Right forelimb (tissue), 1 donor: ENCODE measurements around the gene CELA3B.
A peak's percentile ranks its signal among the peaks of the same experiment; 100 is the strongest.
"Not testable (repeated sequence)": the region's sequence is repeated elsewhere in the genome, so short reads cannot be mapped to it uniquely, and the experiment has no call there.

Experiments used
- DNase-seq: peaks from one replicate; pipeline ENCODE4 v3.0.0-alpha.2; 2018

Gene CELA3B

DNA sequence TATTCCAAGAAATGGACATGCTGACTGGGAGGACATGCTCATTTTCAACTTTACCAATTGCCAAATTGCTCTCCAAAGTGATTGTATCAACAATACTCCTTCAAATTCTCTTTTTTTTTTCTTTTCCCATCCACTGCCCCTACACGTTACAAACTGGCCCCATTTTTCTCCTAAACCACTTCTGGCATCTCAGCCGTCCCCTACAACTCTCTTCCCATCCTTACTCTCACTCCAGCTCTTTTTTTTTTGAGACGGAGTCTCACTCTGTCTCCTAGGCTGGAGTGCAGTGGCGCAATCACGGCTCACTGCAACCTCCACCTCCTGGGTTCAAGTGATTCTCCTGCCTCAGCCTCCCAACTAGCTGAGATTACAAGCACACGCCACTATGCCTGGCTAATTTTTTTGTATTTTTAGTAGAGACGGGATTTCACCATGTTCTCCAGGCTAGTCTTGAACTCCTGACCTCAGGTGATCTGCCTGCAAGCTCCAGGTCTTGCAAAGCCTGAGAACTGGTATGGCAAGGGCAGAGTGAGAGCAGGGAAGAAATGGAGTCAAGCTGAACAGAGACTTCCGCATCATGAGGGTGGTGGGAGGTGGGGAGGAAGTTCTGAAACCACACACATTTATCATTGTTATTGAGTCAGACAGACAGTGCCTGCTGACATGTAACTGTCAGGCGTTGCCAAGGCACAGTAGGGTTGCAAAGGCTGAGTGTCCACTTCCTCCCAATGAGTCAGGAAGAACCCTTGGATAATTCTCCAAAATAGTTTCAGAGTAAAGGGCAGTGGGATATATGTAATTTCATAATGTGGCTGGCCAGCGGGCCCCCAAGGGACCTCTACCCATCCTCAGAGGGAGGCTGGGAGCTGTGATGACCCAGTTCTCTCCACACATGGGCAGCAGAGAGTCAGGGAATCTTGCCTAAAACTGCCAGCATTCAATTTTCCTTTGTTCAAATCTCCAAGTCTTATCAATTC lies 42.0 kb downstream of the CELA3B start:
- peak; percentile 42 for DNase-seq

GRCh38 chr1:22021061-22021460 lies 44.2 kb downstream of the CELA3B start:
- DNase-seq = no peak

DNA sequence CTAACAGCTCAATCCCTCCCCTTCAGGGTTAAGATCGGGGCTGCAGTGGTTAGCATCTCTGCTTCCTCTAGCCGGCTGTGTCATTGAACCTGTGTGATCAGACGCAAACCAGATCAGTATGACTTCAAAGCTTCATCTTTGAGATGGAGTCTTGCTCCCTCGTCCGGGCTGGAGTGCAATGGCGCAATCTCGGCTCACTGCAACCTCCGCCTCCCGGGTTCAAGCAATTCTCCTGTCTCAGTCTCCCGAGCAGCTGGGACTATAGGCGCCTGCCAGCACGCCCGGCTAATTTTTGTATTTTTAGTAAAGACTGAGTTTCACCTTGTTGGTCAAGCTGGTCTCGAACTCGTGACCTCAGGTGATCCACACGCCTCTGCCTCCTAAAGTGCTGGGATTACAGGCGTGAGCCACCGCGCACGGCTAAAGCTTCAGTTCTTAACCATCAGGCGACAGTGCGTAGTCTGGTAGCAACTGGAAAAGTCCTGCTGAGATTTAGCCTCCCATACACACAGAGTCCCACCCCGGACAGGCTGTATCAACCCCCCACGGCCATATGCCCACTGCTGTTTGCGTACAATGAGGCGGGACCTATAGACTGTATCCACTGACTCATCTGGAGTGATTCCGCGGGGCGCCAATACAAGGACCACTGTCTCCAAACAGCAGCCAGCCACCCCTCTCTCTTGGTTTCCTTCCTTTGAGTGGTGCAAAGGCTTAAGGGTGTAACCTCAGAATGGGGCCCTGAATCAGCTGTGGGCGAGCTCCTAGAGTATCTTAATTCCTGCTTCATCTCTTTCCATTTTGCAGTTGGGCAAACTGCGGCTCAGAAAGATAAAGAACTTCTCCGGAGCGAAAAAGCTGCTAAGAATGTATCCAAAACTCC lies 47.9 kb downstream of the CELA3B start:
- DNase-seq = peak; percentile 79

DNA sequence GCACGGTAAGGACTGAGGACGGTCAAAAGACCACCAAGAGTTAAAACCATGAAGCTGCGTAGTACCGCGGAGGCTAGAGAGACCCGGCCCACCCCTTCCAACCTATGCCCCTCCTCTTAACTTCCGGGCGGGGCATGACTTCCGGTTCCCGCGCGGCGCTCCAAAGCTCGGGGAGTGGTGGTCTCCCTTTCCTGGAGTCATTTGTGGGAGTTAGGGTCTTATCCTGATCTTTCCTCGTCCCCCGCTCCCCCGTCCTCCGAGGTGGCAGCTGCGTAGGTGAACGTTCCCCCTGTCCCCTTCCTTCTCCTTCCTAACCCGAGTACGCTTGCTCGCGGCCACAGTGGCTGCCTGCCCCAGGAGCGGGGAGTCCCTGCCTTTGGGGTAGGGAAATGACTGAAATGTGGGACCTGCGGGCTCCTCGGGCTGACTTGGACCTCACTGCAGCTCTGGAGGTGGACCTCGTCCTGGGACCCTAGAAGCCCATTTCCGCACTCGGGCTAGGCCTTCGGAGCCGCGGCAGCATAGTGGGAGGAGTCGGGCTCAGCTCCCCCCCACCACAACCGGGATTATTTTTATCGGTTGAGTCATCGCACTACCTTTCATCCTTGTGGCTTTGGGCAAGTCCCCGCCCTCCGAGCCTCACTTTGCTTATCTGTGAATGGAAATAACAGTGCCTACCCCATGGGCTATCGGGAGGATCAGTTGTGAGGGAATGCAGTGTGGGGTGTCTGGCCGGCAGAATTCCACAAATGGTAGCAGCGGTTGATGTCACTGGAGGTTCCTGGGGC lies 48.7 kb downstream of the CELA3B start:
- DNase-seq = peak; percentile 90

DNA sequence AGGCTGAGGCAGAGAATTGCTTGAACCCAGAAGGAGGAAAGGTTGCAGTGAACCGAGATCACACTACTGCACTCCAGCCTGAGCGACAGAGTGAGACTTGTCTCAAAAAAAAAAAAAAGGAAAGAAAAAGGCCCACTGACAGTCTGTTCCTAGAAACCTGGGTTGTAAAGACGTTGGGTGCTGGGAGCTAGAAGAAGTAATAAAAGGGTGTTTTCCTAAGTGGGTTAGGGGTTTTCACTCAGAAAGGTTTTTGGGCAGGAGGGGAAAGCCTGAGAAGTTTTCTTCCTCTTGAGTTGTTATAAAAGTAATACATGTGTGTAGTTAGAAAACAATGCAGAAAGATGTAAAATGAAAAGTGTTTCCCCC lies 50.1 kb downstream of the CELA3B start:
- no peak for DNase-seq

DNA sequence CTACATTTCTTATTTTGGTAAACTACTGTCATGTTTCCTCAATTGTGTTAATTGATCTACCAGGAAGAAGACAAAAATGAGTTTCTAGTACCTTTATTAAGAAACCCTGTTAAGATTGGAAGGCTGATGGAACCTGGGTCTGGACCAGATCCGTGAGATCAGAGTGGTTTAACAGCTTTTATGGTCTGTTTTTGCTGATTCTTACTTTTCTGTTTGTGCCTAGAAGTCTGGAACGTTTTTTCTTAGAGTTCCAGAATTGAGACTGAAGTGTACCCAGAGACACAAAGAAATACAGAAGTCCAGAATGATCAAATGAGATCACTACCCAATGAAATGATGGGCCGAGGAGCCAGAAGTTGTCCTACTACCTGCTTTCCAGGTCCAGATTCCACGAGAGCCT lies 53.2 kb downstream of the CELA3B start:
- DNase-seq = no peak

DNA sequence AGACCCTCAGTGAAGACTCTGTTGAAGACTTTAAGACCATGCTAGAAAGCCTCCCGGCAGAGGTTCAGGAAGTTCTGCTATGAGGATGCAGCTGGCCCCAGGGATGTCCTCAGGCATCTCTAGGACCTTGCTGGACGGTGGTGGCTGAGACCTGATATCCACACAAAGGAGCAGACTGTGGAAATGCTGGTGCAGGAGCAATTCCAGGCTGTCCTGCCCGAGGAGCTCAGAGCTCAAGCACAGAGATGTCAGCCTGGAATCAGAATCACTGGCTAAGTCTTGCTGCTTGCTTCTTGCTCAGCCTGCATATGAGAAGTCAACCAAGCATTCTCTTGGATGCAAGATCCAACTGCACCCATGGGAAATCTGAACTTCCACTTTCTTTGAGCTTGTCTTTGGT lies 53.7 kb downstream of the CELA3B start:
- DNase-seq = no peak

- DNase-seq = no peak
Measured at GRCh38 chr1:22031214-22031962, 54.6 kb downstream of the CELA3B start.

DNA sequence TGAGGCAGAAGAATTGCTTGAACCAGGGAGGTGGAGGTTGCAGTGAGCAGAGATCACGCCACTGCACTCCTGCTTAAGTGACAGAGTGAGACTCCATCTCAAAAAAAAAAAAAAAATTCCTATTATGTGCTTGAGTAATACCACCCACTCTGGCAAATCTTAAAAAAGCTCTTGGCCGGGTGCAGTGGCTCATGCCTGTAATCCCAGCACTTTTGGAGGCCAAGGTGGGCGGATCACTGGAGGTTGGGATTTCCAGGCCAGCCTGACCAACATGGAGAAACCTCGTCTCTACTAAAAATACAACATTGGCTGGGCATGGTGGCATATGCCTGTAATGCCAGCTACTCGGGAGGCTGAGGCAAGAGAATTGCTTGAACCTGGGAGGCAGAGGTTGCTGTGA lies 58.0 kb downstream of the CELA3B start:
- not testable (repeated sequence) for DNase-seq

- no peak for DNase-seq
Measured at GRCh38 chr1:22037520-22037919, 60.7 kb downstream of the CELA3B start.

- peak; percentile 49 for DNase-seq
Measured at GRCh38 chr1:22038036-22038435, 61.2 kb downstream of the CELA3B start.
